Kasumi-1 (cell line): ENCODE measurements around the gene ATG101.

Source experiments
- DNase-seq, 2 experiments: peaks; one replicate each; lab custom pipeline; 2025; lab: John Stamatoyannopoulos, UW

The ATG101 gene

DNA sequence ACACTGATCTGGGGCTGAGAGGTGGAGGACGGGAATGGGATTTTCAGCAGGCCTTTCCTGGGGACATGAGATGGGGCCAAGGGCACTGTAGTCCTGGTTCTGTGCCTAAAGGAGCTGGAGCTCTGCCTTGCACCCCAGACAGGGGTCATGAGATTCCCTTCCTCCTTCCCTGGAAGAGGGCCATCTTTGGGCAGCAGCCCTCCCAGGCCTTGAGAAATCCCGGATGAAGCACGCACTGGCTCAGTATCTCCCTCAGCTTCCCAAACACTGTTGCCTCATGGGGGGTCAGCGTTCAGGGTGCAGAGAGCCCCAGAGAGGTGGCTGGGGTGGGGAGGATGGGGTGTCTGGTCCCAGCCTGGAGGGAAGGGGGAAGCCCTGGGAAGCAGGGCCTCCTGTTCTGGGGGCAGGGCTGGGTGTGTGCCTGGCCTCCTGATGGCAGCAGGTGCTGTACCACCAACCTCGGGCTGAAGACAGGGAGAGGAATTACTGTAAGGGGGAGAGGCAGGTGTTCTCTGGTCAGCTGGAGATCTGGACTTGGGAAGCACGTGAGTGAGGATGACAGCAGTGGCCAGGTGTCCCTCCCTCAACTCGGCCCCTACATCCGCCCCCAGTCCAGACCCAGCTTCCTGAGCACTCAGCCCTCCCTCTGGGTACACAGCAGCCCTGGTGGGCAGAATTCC lies 26.9 kb upstream of the ATG101 start:
- no peak for DNase-seq

DNA sequence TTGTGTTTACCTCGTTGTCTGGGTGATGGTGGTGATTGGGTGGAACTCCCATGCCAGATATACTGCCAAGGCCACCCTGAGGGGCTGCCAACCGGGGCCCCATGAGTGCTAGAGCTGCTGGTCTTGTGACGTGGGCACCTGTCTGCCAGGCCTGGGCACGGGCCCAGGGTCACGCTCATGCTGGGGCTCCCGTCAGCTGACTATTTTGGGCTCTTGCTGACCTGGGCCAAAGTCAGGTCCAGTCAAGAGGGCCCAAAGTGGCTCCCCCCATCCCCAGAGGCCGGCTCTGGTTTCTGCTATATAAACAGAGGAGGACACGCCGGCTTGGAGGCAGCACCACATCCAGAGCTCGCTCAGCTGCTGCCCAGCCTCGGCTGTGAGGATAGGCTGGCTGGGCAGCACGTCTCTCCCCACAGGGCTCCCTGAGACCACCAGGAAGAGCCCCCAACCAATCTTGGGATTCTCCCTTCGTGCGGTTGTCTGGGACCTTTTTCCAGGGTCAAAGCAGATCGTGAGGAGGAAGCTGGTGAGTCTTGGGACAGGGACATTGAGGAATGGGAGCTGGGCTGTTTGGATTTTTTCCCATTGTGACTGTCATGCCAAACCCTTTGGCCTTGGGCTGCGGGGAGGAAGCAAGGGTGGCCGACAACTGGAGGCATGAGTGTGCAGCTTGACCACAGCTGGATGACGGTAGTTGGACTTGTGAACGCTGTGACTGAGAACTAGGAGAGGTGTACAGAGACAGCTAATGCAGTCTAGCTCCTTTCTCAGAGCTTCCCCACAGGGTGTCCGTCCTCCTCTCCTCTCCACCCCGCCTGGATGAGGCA lies 26.2 kb upstream of the ATG101 start:
- DNase-seq: no peak

DNA sequence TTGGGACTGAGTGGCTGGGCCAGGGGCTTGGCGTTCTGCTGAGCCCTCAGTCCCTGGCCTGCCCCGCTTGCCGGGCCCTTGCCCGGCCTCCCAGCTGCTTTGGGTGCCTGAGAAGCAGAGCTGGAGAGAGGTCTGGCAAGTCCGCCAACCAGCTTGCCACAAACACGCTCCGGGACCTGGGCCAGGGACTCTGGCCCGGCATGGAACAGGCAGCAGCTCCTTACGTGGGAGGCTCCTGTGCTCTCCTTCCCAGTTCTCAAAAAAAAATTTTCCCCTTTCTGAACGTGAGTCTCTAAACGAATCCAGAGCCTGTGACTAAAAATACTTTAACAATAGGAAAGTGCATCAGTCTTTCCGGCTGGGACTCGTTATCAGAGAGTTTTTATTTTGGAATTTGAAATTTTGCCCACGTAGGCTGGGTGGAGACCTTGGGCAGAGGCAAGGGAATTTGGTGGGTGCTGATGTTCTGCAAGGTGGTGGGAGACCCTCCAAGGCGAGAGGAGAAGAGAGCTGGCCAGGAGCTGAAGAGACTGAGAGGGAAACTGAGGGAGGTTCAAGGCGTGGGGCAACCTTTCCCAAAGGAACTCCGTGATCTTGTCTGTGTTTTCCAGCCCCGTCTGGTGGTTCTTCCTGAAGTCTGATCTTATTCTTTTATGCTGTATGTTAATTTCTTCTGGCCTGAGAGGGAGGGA lies 25.3 kb upstream of the ATG101 start:
- DNase-seq: no peak

DNA sequence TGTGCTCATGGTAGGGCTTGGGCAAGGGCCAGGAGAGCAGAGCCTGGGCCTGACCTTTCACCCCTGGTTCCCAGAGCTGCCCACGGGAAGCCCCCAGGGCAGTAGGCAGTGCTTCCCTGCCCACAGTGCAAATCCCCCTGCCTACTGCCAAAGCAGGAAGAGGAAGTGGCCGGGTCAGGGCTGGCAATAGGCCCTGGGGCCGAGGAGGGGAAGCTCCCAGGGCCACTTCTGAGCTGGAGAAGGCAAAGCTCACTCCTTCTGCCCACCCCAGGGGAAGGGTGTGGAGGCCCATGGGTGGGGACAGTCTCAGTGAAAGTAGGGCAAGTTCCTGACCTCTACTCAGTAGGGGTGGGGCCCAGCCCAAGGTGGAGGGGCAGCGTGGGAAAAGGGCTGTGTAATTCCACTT lies 24.0 kb upstream of the ATG101 start:
- peak in 1 of 2 experiments; percentile 9 for DNase-seq

DNA sequence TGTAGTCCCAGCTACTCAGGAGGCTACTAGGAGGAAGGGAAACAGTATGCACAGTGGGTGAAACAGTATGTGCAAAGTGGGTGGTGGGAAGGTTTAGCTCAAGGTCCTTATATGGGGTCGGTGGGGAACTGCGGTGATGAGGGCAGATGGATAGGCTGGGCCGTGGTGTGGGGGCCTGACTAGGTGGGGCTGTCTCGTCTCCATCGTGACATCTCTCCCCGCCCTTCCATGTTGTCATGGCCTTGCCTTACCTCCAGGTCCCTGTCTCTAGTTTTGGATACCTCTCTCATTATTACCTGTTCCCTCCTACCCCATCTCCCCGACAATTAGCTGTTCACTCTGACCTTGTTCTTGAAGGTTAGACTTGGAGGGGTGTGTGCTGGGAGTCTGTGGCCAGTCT lies 22.9 kb upstream of the ATG101 start:
- DNase-seq: no peak

DNA sequence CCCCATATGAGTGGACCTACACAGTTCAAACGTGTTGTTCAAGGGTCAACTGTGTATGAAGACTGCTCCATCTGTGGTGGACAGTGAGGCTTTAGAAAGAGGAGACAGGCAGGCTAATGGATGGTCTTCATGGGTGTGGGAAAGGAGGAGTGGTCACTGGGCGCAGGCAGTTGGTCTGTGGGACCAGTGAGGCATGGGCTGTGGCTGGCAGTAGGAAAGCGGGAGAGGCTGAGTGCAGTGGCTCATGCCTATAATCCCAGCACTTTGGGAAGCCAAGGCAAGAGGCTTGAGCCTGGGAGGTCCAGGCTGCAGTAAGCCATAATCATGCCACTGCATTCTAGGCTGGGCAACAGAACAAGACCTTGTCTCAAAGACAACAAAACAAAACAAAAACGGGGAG lies 20.5 kb upstream of the ATG101 start:
- DNase-seq: no peak

DNA sequence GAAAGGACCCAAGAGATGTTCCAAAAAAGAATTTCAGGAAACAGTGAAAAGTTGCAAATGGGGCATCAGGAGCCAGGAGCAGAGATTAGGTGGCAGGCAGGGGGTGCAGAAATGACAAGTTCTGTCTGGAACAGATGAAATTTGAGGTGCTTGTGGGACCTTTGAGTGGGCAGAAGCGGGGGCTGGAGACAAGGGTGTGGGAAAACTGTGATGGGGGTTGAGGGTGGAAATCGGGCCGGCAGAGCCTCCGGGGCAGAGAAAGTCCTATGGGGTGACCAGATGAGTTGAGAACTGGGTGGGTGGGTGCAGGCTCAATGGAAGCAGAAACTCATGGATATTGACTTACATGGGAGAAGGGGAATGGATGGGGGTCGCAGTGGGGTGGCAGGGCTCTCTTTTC lies 20.1 kb upstream of the ATG101 start:
- DNase-seq: no peak

DNA sequence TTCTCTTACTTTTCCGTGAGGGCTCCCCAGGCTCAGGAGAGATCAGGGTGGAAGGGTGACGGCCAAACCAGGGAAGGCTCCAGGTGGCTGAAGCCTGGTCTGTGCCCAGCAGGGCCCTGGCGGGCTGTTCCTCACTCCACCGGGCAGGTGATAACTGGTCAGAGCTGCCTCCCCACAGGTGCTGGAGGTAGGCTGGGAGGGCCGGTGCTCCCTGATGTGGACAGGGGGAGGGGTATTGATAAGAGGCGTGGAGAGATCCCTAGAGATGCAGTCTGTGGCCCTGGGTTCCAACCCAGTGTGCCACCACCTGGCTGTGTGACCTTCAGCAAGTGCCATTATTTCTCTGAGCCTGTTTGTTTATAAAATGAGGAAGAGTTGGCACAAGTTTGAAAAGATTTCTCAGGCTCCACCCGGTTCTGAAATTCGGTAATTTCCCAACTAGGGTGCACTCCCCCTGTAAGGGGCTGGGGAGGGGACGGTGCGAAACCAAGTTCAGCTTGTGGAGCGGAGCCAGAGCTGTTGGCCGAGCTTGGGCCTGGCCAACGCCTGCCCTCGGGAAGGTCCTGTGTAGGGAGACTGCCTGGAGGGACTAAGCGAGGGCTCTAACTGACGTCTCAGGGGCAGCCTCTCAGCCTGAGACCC lies 19.5 kb upstream of the ATG101 start:
- peak in 1 of 2 experiments; percentile 8 for DNase-seq

DNA sequence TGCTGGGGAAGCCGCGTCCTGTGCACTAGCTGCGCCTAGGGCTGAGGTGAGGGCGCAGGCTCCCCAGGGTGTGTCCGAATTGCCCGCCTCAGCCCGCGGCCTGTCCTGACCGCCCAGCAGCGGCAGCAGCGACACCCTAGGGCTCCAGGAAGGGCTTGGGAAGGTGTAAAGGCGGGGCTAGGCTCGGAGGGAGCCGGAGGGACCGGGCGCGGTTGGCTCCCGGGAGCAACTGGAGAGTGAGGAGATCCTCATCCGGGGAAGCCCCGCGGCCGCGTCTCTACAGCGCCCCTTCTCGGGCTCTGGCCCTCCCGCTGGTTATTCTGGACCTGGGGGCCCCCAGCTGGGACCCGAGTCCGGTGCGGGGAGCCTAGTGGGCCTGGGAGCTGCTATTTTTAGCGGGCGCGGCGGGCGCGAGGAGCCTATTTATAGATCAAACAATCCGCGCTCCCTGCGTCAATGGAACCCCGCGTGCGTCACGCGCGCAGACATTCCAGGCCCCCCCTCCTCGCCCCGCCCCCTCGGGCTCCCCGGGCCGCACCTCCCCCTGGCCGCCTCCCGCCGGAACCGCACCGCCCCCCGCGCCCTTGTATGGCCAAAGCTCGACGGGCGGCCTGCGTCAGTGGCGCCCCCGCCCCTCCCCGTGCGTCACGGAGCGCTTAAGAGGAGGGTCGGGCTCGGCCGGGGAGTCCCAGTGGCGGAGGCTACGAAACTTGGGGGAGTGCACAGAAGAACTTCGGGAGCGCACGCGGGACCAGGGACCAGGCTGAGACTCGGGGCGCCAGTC lies 18.8 kb upstream of the ATG101 start, which contains the start of gene NR4A1:
TSS of gene NR4A1 (plus strand) at position 685 of the 784 bp plus-strand sequence. CDS start 2,887 bp downstream, outside the sequence.
- peak; percentile 70 for DNase-seq

DNA sequence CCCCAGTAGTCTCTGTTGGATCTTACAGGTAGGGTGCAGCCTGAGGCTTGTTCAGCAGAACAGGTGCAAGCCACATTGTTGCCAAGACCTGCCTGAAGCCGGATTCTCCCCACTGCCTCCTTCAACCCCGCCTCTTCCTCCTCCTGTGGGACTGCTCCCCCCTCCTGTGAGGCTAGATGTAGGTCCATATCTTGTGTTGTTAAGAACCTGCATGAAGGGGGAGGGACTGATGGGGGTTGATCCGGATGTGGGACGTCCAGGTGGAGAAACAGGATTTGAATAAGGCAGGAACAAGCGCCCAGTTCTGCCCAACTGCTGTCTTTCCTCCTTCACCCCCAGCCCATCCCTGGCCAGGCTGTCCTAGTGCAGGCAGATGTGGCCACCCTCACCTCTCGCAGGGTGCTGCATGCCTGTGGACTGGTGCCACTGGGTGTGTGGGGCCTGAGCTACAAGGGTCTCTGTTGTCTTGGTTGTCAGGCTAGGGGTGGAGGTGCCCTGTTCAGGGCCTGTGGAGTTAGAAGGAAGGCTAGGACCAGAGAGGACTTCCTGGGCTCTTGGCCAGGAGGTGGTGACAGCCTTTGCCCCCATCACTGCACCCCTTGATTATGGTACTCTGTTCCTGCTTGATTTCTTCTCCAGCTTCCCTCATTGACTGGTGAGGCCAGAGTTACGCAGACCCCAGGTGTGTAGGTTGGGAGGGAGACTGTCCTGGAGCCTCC lies 17.2 kb upstream of the ATG101 start:
- DNase-seq: no peak

DNA sequence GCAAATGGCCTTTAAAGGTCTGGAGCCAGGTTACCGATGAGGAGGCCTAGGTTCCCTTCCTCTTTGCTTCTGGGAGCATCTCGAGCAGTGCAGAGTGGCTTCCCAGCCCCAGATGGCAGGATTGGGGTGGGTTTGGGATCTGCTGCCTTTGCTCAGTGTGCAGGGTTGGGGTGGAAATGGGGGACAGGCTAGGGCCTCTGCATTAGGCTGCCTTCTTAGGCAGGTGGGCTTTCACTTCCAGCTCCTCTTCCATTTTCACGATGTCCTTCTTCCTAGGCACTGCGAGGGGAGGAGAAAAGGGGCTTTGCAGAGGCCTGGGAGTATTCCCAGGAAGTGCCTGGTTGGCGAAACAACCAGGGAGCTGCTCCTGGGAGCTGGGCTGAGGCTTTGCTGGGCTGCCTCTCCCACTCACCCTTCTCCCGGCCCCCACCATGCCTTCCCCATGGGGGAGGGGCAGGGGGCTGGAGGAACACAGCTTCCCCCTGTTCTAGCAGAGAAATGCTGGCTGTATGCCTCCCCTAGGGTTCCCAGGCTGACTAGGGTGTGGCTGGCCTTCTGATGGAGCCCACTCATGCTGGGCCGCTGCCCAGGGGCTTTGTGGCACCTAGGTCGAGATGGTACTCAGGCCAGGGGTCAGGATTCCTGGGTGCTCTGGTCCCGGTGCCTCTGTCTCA lies 16.1 kb upstream of the ATG101 start:
- DNase-seq: no peak

DNA sequence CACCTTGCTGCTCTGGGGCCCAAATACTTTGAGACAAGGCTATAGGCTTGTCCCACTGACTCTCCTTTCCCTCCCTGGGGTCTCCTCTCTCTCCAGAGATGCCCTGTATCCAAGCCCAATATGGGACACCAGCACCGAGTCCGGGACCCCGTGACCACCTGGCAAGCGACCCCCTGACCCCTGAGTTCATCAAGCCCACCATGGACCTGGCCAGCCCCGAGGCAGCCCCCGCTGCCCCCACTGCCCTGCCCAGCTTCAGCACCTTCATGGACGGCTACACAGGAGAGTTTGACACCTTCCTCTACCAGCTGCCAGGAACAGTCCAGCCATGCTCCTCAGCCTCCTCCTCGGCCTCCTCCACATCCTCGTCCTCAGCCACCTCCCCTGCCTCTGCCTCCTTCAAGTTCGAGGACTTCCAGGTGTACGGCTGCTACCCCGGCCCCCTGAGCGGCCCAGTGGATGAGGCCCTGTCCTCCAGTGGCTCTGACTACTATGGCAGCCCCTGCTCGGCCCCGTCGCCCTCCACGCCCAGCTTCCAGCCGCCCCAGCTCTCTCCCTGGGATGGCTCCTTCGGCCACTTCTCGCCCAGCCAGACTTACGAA lies 15.4 kb upstream of the ATG101 start:
- DNase-seq: no peak

DNA sequence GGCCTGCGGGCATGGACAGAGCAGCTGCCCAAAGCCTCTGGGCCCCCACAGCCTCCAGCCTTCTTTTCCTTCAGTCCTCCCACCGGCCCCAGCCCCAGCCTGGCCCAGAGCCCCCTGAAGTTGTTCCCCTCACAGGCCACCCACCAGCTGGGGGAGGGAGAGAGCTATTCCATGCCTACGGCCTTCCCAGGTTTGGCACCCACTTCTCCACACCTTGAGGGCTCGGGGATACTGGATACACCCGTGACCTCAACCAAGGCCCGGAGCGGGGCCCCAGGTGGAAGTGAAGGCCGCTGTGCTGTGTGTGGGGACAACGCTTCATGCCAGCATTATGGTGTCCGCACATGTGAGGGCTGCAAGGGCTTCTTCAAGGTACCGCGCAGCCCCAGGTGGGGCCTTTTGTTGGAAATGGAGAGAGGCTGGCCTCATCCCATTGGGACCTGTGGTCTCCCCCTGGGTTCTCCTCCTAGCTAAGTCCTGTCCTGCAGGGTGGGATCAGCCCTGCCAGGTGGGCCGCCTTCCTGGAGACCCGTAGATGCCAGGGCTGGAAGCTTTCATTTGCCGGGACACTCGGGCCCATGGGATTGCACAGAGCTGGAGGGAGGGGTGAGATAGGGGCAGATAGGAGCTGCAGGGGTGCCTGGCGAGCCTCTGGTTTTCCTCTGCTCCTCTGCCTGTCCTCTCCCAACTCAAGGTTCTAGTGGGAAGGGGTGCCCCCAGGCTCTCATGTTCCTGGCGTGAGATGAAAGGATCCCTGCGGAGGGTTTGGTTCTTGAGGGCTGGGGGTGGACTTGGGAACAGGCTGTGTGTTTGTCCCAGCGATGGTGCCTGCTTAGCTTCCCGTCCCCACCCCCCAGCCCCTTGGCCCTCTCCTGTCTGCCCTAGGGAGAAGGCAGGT lies 14.7 kb upstream of the ATG101 start:
- DNase-seq: no peak

DNA sequence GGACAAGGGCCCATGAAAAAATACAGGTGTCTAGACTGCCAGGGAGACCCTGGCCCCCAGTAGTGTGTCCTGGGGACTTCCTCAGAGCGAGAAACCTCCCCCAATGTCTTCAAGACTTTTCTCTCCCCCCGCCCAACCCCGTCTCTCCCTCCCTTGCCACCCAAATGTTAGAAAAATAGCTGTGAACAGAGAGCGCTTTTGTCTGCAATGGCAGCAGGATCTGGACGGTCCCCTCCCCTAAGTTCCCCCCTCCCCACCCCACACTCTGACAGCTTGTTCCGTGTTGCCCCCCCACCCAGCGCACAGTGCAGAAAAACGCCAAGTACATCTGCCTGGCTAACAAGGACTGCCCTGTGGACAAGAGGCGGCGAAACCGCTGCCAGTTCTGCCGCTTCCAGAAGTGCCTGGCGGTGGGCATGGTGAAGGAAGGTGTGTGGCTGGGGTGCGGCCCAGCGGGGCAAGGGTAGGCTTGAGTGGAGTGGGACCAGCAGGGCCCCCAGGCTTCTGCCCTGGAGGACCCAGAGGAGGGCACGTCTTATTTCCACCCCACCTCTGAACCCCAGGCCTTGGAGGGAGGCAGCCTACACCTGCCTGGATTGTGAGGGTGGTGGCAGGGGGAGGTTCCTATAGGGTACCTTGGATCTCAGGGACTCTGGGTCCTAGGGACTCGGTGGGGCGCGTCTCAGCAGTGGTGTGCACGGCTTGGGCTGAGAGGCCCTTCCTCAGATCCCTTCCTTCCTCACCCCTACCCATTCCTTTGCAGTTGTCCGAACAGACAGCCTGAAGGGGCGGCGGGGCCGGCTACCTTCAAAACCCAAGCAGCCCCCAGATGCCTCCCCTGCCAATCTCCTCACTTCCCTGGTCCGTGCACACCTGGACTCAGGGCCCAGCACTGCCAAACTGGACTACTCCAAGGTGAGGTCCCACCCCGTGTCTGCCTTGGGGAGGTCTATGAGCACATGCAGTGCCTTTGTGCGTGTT lies 13.8 kb upstream of the ATG101 start:
- DNase-seq: no peak

DNA sequence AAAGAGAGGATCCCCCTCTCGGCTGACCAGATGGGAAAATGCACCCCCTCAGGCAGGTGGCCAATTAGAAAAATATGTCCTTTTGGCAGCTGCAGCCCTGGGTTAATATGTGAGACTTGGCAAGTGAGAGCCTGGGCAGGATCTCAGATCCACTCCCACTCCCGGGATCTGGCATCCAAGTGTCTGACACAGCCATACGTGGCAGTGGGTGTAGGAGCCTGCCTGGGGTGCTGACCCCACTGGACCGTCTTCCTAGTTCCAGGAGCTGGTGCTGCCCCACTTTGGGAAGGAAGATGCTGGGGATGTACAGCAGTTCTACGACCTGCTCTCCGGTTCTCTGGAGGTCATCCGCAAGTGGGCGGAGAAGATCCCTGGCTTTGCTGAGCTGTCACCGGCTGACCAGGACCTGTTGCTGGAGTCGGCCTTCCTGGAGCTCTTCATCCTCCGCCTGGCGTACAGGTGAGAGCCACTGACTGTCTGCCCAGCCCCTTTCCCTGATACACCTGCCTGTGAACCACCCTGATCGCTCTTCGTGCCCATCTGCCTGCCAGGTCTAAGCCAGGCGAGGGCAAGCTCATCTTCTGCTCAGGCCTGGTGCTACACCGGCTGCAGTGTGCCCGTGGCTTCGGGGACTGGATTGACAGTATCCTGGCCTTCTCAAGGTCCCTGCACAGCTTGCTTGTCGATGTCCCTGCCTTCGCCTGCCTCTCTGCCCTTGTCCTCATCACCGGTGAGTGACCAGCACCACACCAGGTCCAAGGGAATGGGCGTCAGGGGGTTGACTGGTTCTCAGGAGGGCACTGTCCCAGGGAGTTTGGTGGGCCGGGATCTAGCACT lies 12.8 kb upstream of the ATG101 start:
- DNase-seq: no peak
